ENCODE results near the gene FBN1. TPM values are rescaled to one million over a fixed set of nuclear protein-coding genes. Genes with fewer than 3 reads are reported as not detected.

FBN1 gene
- total RNA-seq (10 to 100 TPM; 16.4 to 40.6 (median 20.1) TPM), polyA plus RNA-seq (1 to 10 TPM; 7.7 to 8.0 (median 7.9) TPM)
- long read RNA-seq, donor 1, partial matches to known transcripts, result 1 of 2 reads
- long read RNA-seq, donor 1, other reads (novel, unspliced or antisense), result 1 of 2 reads
- long read RNA-seq, donor 2, partial matches to known transcripts, result 5 of 6 reads
- long read RNA-seq, donor 2, other reads (novel, unspliced or antisense), result 1 of 6 reads

DNA sequence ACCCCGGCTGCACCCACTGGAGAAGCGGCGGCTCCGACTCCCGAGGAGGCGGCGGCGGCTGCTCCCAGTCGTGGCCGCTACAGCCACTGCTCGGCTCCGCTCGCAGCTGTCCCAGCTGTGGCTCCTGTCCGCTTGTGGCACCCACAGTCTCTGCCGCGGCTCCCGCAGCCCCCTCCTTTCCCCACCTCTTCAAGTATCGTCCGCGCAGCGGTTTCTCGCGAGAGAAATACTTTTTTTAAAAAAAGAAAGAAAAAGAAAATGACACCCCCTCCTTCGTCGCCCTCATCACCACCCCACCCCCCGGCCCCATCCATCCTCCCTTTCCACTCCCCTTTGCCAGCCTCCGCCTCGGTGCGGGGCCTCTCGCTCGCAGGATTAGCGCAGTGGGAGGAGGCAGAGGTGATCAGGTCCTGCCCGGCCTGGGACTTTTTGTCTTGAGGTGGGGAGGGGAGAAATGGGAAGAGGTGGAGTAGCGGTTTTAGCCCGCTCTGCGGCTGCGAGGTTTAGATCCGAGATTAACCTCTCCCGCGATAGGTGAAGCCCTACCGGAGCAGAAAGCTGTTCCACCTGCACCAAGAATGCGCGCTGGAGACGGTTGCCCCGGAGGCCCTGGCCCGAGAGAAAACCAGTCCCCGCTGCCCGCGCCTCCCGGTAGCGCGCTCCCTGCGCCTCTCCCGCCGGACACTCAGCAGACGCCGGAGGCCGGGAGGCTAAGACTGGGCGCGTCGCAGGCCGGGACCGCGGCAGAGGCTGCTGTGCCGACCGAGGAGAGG lies at the start of gene FBN1:
TSS of gene FBN1 (minus strand) at position 152 of the 773 bp plus-strand sequence. CDS start 940 bp downstream, outside the sequence.
- intact Hi-C loops (cut with DNase I), result loop anchor here in 1 of 2 donors (10.0 kb wide), 1 partner anchor 291 kb away; no protein-coding TSS in a partner anchor
- TF ChIP-seq, protein P1, sequence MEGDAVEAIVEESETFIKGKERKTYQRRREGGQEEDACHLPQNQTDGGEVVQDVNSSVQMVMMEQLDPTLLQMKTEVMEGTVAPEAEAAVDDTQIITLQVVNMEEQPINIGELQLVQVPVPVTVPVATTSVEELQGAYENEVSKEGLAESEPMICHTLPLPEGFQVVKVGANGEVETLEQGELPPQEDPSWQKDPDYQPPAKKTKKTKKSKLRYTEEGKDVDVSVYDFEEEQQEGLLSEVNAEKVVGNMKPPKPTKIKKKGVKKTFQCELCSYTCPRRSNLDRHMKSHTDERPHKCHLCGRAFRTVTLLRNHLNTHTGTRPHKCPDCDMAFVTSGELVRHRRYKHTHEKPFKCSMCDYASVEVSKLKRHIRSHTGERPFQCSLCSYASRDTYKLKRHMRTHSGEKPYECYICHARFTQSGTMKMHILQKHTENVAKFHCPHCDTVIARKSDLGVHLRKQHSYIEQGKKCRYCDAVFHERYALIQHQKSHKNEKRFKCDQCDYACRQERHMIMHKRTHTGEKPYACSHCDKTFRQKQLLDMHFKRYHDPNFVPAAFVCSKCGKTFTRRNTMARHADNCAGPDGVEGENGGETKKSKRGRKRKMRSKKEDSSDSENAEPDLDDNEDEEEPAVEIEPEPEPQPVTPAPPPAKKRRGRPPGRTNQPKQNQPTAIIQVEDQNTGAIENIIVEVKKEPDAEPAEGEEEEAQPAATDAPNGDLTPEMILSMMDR (IDR thresholded peaks at IDR 0.05), result no peak
- DNase-seq (peak; percentile 75 to 84), ATAC-seq (peak; percentile 66 to 81 (median 73))
- Histone ChIP-seq H3K27me3 (ENCODE audit: insufficient read depth in 3 of 3, low read length in 2 of 3) (peaks cover 0 to 43% (median 10%) of the 10 kb centered on the region in 3 donors), H3K4me1 (peaks cover 3% of the 10 kb centered on the region), H3K9me3 (no peaks in the 10 kb centered on the region), H3K27ac (peak within 1 kb of the TSS; percentile 65), H3K36me3 (ENCODE audit: insufficient read depth in 1 of 2, low read depth in 1 of 2) (no peaks in the 10 kb centered on the region), H3K4me3 (peak within 1 kb of the TSS; percentile 67)
- 1 to 2% (median 1%) methylated on average over 58 to 66 of the region's 66 CpGs for WGBS, 3 donors

GRCh38 chr15:48693484-48693883 lies 48.0 kb upstream of the FBN1 start:
- H3K27ac ChIP-seq, result no peak overlapping the region
- ATAC-seq (no peak), DNase-seq (no peak)
- no peak overlapping the region for H3K4me3 ChIP-seq
- H3K9me3 ChIP-seq, result no peaks in the 10 kb centered on the region
- TF ChIP-seq, protein P1 (IDR thresholded peaks at IDR 0.05), result no peak
- no peaks in the 10 kb centered on the region for H3K27me3 ChIP-seq (ENCODE audit: insufficient read depth in 3 of 3, low read length in 2 of 3)
- H3K4me1 ChIP-seq, result no peaks in the 10 kb centered on the region
- intact Hi-C loops (cut with DNase I), result no loop called here
- no peaks in the 10 kb centered on the region for H3K36me3 ChIP-seq (ENCODE audit: insufficient read depth in 1 of 2, low read depth in 1 of 2)

GRCh38 chr15:48688493-48688892 lies 43.0 kb upstream of the FBN1 start:
- TF ChIP-seq, protein P1 (IDR thresholded peaks at IDR 0.05), result no peak
- no peak for ATAC-seq
- intact Hi-C loops (cut with DNase I), result no loop called here
- H3K9me3 ChIP-seq, result no peaks in the 10 kb centered on the region
- no peak for DNase-seq
- no peak overlapping the region for H3K4me3 ChIP-seq
- no peaks in the 10 kb centered on the region for H3K4me1 ChIP-seq
- 43 to 47% (median 46%) methylated on average over 2 of the region's 2 CpGs for WGBS, 3 donors
- H3K27me3 ChIP-seq (ENCODE audit: insufficient read depth in 3 of 3, low read length in 2 of 3), result no peaks in the 10 kb centered on the region
- no peak overlapping the region for H3K27ac ChIP-seq
- H3K36me3 ChIP-seq (ENCODE audit: insufficient read depth in 1 of 2, low read depth in 1 of 2), result no peaks in the 10 kb centered on the region

DNA sequence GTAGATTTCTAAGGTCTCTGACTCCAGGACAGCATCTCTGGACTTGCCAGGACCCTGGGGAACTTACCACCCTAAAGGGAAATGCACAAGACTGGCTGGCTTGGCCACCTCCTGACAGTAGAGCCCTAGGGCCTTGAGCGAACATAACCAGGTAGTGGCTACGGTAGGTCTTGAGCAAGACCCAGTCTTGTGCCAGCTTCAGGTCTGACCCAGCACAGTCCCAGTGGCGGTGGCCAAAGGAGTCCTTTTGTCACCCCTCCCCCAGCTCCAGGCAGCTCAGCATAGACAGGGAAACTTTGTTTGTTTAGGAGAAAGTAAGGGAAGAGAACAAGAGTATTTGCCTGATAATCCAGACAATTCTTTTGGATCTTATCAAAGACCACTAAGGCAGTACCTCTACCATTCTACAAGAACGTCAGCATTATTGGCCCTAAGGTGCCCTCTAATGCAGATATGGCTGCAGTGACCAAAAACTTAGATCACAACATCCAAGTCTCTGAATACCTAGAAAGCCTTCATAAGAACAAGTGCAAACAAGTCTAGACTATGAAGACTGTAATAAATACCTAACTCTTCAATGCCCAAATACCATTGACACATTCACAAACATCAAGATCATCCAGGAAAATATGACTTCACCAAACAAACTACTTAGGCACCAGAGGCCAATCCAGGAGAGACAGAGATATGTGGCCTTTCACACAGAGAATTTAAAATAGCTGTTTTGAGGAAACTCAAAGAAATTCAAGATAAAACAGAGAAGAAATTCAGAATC lies 38.7 kb upstream of the FBN1 start:
- ATAC-seq, result no peak
- Histone ChIP-seq H3K36me3 (ENCODE audit: insufficient read depth in 1 of 2, low read depth in 1 of 2) (no peaks in the 10 kb centered on the region), H3K4me3 (no peak overlapping the region), H3K4me1 (no peaks in the 10 kb centered on the region), H3K9me3 (no peaks in the 10 kb centered on the region), H3K27ac (no peak overlapping the region), H3K27me3 (ENCODE audit: insufficient read depth in 3 of 3, low read length in 2 of 3) (no peaks in the 10 kb centered on the region)
- TF ChIP-seq, protein P1 (IDR thresholded peaks at IDR 0.05), result no peak
- intact Hi-C loops (cut with DNase I), result no loop called here
- no peak for DNase-seq
- 89 to 97% (median 94%) methylated on average over 4 of the region's 4 CpGs for WGBS, 3 donors
